HL-60 (cell line): ENCODE data around the gene TOP1.

Experiments used
- GABPA ChIP-seq: IDR thresholded peaks from 2 replicates; pipeline ENCODE4 v1.6.1; 2012; ENCODE audit warnings: low read depth
- POLR2AphosphoS5 ChIP-seq: IDR thresholded peaks from 2 replicates; pipeline ENCODE4 v1.6.1; 2012; ENCODE audit warnings: low read depth
- SPI1 ChIP-seq: IDR thresholded peaks from 2 replicates; pipeline ENCODE4 v1.6.1; 2012; ENCODE audit warnings: low read depth, mild to moderate bottlenecking, borderline replicate concordance
- TF ChIP-seq, protein P1 (sequence below): IDR thresholded peaks from one replicate; pipeline ENCODE4 v1.5.1; 2011; ENCODE audit warnings: low read length, control low read depth, inconsistent platforms; ENCODE audit not compliant: insufficient read depth

DNA sequence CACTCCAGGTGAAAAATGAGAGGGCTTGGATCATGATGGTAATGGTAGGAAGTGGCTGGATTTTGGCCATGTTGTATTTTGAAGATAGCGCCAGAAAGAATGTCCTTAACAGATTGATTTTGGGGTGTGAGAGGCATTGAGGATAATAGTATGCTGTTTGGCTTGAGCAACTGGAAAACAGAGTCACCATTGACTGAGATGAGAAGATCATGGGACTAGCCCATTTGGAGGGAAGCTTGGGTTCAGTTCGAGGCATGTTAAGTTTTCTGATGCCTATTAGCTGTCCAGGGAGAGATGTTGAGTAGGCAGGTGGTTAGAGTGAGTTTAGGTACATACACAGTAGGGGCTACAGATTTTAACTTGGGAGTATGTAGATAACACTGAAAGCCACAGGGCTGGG is 132.1 kb downstream of the TOP1 start:
- TF ChIP-seq, protein P1, sequence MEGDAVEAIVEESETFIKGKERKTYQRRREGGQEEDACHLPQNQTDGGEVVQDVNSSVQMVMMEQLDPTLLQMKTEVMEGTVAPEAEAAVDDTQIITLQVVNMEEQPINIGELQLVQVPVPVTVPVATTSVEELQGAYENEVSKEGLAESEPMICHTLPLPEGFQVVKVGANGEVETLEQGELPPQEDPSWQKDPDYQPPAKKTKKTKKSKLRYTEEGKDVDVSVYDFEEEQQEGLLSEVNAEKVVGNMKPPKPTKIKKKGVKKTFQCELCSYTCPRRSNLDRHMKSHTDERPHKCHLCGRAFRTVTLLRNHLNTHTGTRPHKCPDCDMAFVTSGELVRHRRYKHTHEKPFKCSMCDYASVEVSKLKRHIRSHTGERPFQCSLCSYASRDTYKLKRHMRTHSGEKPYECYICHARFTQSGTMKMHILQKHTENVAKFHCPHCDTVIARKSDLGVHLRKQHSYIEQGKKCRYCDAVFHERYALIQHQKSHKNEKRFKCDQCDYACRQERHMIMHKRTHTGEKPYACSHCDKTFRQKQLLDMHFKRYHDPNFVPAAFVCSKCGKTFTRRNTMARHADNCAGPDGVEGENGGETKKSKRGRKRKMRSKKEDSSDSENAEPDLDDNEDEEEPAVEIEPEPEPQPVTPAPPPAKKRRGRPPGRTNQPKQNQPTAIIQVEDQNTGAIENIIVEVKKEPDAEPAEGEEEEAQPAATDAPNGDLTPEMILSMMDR, result no peak
- TF ChIP-seq POLR2AphosphoS5 (no peak), SPI1 (no peak), GABPA (no peak)
